ENCODE measurements around the gene BCL6.
A peak's percentile ranks its signal among the peaks of the same experiment; 100 is the strongest.

The BCL6 gene

DNA sequence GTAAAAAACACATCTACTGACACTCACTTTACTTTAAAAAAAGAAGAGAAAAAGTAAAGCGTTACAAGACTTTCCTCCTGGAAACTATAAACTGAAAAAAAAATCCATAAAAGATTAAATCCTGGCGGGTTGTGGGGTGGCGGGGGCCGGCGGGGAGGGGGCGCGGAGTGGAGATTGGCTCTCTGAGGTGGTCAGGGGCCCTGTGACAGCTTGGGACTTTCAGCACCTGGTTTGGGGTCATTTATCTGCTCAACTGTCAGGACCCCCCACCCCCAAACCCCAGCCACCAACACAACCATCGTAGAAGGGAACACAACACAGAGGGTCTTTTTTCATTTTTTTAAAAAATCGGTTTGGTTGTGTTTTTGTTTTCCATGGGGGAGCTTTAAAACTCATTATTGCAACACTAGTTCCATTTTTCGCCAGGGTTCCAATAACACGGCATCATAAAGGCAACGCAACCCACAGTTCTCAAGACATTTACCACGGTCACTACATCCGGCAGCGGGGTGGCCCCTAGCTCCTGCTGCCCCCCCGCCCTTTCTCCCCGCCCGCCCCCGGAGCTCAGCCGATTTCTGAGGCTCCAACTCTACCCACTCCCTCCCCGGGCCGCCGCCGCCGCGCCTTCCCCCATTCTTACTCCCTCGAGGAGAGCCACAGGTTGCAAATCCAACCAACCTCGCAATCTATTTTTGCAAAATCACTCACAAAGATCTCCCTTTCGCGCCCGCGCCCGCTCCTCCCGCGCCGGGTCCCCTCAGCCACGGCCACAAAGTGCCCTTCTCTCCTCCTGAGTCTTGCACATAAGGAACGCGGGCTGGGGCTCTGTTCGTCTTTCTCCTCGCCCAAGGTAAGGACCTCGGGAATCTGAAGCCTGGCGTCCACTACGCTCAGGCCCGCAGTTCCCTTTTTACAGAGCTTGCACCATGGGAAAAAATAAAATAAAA, 1.8 kb downstream of the BCL6 start:
- peaks cover 25% of the 10 kb centered on the region for H3K4me1 ChIP-seq (ENCODE audit: insufficient read depth, low read length)
- peak overlapping the region; percentile 86 for H3K4me3 ChIP-seq (ENCODE audit: low read length)

DNA sequence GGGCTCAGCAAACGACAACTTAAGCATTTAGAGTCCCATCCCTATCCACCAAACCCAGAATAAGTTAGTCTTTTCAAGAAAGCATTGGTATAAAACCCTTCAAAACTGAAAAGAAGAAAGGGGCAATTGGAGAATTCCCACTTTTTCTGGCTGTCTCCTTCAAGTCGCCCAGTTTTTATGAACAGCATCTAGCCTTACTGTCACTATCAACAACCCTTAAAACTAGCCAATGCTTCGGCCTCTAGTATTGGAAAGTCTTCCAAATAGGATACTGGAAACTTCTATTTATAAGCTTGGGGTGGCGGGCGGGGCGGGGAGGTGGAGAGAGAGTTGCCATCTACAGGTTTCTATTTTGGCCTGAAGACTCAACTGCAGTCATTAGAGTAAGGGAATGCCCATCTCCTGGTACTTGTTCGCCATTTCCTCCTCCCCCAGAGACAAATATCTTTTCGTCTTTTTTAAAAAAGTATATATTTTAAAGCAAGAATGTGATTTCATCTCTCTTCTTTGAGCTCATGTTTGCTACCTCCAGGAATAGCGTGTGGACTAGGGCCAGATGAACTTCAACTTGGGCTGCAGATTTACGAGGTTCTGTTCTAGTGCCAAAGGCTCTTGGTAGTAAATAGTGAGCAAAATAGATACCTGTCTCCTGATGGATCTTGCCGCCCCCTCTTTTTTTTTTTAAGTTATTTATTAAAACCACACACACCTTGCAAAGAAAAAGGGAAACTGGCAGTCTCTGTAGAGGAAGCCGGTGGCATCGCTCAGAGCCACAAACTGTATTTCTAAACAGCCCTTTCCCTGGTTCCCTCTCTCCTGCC, 2.7 kb downstream of the BCL6 start:
- Histone ChIP-seq H3K4me3 (ENCODE audit: low read length) (peak overlapping the region; percentile 17; the same call in 1 of the 2 replicates), H3K27ac (ENCODE audit: low read depth, low read length) (no peak overlapping the region), H3K36me3 (ENCODE audit: insufficient read depth, low read length) (no peaks in the 10 kb centered on the region), H3K4me1 (ENCODE audit: insufficient read depth, low read length) (peaks cover 18% of the 10 kb centered on the region), H3K27me3 (ENCODE audit: insufficient read depth, low read length) (peaks cover 26% of the 10 kb centered on the region), H3K9ac (ENCODE audit: low read depth, low read length) (no peak overlapping the region), H3K9me3 (ENCODE audit: insufficient read depth, low read depth, low read length) (no peaks in the 10 kb centered on the region)
- 68% methylated on average over 10 of the region's 13 CpGs for WGBS

More for the DNA sequence above, 1.8 kb downstream of the BCL6 start:
- H3K9ac ChIP-seq (ENCODE audit: low read depth, low read length), result peak overlapping the region; percentile 94
- 3% methylated on average over 41 of the region's 45 CpGs for WGBS
- H3K36me3 ChIP-seq (ENCODE audit: insufficient read depth, low read length), result no peaks in the 10 kb centered on the region
- no peaks in the 10 kb centered on the region for H3K9me3 ChIP-seq (ENCODE audit: insufficient read depth, low read depth, low read length)
- H3K27me3 ChIP-seq (ENCODE audit: insufficient read depth, low read length), result peaks cover 25% of the 10 kb centered on the region
- H3K27ac ChIP-seq (ENCODE audit: low read depth, low read length), result no peak overlapping the region

DNA sequence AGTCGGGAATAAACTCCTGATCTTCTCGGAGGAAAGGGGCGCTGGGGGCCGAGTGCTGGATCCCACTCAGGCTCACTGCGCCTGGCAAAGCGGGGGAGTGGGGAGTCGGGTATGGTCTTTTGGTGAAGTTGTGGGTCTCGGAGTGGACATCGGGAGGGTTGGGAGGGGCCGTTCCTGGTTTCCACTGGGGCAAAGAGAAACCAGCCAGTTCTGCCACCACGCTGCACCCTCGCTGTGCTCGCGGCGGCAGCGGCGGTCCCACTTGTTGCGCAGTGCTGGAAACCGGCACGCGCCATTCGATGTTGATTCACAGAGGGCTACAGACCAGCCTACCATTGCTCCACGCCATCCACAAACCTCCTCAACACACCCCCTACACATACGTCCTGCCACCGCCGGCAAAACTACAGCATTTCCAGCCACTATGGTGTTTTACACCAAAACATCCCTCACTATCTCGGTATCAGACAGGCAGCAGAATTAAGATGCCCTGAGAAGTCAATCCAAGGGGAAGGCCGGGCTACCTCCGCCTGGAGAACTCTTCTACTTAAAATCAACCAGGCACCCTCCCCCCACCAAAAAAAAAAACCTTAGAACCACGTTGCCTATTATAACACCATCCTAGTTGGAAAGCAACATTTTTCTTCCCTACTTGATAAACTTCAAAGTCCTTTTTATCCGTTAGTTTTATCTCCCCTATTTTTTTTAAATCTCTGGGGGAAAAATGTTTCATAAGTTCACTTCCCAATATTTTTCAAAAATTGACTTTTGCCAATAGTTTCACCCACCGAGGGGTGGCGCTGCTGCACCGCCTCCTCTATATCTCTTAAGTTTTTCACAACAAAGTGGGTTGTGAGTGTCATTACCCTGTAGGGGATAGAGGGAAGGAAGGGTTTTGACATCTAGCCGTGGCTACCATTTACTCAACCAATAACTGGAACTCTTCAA, 3.6 kb downstream of the BCL6 start:
- Histone ChIP-seq H3K27ac (ENCODE audit: low read depth, low read length) (no peak overlapping the region), H3K9me3 (ENCODE audit: insufficient read depth, low read depth, low read length) (no peaks in the 10 kb centered on the region), H3K4me1 (ENCODE audit: insufficient read depth, low read length) (peaks cover 16% of the 10 kb centered on the region; the same call in 1 of the 2 replicates), H3K27me3 (ENCODE audit: insufficient read depth, low read length) (peaks cover 35% of the 10 kb centered on the region), H3K36me3 (ENCODE audit: insufficient read depth, low read length) (no peaks in the 10 kb centered on the region), H3K4me3 (ENCODE audit: low read length) (peak overlapping the region; percentile 61), H3K9ac (ENCODE audit: low read depth, low read length) (peak overlapping the region; percentile 13; the same call in 1 of the 2 replicates)
- 1% methylated on average over 35 of the region's 35 CpGs for WGBS

DNA sequence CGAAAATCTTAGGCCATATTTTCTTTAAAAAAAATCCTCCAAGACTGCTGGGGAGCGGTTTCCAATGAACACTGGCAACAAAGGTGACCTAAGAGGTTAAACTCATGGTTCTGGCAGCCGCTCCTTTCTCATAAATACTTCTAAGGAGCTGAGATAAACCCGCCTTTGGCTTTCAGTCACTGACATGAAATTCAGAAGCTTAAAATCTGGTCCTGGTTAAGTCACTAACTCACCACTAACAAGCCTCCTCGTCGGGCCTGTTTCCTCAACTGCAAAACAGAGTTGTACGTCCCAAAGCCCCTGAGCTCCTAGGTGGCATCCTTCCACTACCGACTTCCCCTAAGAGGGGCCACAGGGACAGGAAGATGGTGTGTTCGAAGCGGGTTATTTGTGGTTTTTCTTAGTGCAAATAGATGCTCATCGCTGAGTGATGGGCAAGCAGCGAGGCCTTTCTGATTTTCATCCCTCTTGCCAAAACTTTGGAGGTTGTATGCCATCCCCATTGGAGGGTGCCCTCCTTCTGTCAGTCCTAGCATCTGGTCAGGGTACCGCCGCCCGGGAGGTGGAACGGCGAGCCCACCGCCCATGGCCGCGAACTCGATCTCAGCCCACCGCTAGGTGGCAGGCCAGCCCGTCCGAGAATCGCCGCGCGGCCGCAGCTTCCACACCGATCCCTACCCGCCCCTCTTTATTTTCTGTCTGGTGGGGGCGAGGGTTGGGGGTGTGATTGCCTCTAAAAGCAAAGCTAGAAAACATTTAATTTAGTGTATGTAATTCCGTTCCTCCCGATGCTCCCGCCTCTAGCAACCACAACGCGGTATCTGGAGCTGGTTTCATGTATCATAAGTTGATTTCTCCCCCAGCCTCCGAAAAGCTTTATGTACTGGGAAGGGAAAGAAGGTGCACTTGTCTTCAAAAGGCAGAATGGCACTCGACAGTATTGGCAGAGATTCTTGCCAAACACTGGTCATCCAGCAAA, 4.6 kb downstream of the BCL6 start:
- Histone ChIP-seq H3K9ac (ENCODE audit: low read depth, low read length) (peak overlapping the region; percentile 72), H3K4me1 (ENCODE audit: insufficient read depth, low read length) (peaks cover 25% of the 10 kb centered on the region), H3K27ac (ENCODE audit: low read depth, low read length) (no peak overlapping the region; the same call in 1 of the 2 replicates), H3K27me3 (ENCODE audit: insufficient read depth, low read length) (peaks cover 44% of the 10 kb centered on the region), H3K9me3 (ENCODE audit: insufficient read depth, low read depth, low read length) (no peaks in the 10 kb centered on the region), H3K4me3 (ENCODE audit: low read length) (peak overlapping the region; percentile 61), H3K36me3 (ENCODE audit: insufficient read depth, low read length) (no peaks in the 10 kb centered on the region)
- WGBS, result 7% methylated on average over 31 of the region's 39 CpGs

DNA sequence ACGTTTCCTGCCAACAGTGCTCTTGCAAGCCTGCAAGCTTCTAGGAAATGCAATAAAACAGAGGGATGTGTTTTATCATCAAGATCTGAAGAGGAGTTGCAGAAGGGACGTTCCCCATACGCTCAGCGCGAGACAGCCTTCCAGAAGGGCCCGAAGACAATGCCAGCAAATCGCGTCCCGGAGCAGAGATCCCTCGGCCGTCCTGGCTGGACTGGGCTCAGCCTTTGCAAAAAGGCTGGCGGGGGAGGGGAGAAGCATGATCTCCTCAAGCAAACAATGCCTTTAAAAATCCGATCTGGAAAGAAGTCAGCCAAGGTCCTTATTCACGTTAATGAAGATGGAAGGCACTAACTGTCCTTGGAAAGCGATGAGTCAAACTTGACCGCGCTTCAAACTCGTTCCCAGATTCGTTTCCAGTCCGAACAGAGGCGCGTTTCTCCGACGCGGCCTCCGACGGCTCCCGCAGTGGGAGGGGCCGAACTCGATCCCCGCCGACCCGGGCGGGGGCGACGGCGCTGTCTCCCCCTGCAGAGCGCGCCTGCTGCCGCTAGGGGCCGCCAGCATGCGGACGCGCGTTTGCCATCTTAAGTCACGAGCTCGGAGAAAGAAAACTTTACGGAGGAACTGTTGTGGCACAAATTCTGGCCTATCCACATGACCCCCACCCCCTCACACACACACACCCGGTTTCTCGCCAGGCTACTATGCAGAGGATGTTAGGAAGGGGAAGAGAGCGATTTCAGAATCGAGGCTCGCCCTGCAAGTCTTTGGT, 5.5 kb downstream of the BCL6 start:
- Histone ChIP-seq H3K9me3 (ENCODE audit: insufficient read depth, low read depth, low read length) (no peaks in the 10 kb centered on the region), H3K27me3 (ENCODE audit: insufficient read depth, low read length) (peaks cover 44% of the 10 kb centered on the region), H3K36me3 (ENCODE audit: insufficient read depth, low read length) (no peaks in the 10 kb centered on the region), H3K9ac (ENCODE audit: low read depth, low read length) (peak overlapping the region; percentile 72), H3K4me1 (ENCODE audit: insufficient read depth, low read length) (peaks cover 26% of the 10 kb centered on the region), H3K27ac (ENCODE audit: low read depth, low read length) (peak overlapping the region; percentile 57; the same call in 1 of the 2 replicates), H3K4me3 (ENCODE audit: low read length) (peak overlapping the region; percentile 61)
- 2% methylated on average over 51 of the region's 53 CpGs for WGBS

DNA sequence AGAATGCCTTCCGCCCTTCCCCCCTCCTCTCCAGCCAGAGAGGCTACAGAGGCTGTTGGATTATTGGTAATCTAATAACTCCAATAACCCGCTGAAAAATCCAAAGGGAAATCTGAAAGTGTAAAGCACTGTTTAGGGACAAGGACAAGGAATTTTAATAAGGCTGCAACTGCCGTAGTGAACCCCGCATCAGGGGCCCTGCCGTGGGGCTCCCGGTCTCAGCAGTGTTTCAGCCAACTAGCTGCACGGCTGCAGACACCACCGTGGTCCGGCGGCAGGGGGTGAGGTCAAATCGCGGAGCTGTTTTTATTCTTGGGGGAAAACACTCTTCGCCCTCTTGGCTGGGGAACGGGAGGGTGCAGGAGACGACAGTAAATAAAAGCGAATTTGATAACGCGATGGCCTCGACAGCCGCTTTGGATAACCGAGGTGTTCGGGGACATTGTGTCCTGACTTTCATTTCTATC, 6.1 kb downstream of the BCL6 start:
- Histone ChIP-seq H3K4me1 (ENCODE audit: insufficient read depth, low read length) (peaks cover 26% of the 10 kb centered on the region), H3K9ac (ENCODE audit: low read depth, low read length) (peak overlapping the region; percentile 72), H3K27me3 (ENCODE audit: insufficient read depth, low read length) (peaks cover 44% of the 10 kb centered on the region), H3K9me3 (ENCODE audit: insufficient read depth, low read depth, low read length) (no peaks in the 10 kb centered on the region), H3K4me3 (ENCODE audit: low read length) (peak overlapping the region; percentile 61), H3K36me3 (ENCODE audit: insufficient read depth, low read length) (no peaks in the 10 kb centered on the region), H3K27ac (ENCODE audit: low read depth, low read length) (peak overlapping the region; percentile 57; the same call in 1 of the 2 replicates)
- 1% methylated on average over 21 of the region's 22 CpGs for WGBS

DNA sequence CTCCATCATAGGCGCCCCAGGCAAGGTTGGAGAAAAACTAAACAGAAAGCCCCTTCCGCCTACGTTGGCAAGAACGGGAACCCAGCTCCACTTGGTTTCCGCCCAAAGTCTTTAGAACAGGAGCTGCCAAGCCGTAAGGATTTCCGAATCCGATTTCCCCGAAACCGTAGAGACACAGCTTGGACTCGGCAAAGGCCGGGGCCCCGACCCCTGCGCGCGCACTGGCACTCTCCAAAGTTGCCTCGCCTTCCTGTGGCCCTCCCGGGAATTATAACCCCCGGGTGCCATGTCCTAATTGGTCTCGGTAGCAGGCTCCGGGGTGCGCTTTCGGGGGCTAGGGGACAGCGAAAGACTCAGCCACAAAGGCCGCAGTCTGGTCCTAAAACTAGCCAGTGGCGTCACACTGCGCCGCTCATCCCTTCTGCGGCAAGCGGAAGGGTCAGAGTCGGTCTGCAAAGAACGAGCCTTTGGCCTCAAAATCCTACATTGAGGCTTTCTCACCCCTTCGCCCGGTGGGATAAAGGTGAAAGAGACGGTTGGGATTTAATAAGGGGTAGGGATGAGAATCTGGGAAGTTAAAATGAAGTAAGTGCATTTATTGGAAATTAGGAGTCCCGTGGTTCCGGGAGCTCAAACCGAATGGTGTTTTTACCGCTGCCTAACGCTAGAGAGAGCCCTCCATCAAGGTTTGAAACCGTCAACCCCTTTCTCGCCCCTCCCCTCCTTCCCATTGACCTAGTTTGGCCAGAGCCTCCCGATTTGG, 6.8 kb downstream of the BCL6 start:
- no peaks in the 10 kb centered on the region for H3K9me3 ChIP-seq (ENCODE audit: insufficient read depth, low read depth, low read length)
- H3K36me3 ChIP-seq (ENCODE audit: insufficient read depth, low read length), result peaks cover 3% of the 10 kb centered on the region; the same call in 1 of the 2 replicates
- under 1% methylated on average over 43 of the region's 43 CpGs for WGBS
- H3K4me1 ChIP-seq (ENCODE audit: insufficient read depth, low read length), result peaks cover 26% of the 10 kb centered on the region
- peak overlapping the region; percentile 61 for H3K4me3 ChIP-seq (ENCODE audit: low read length)
- peak overlapping the region; percentile 74; the same call in 1 of the 2 replicates for H3K27ac ChIP-seq (ENCODE audit: low read depth, low read length)
- peaks cover 44% of the 10 kb centered on the region for H3K27me3 ChIP-seq (ENCODE audit: insufficient read depth, low read length)
- peak overlapping the region; percentile 60 for H3K9ac ChIP-seq (ENCODE audit: low read depth, low read length)

DNA sequence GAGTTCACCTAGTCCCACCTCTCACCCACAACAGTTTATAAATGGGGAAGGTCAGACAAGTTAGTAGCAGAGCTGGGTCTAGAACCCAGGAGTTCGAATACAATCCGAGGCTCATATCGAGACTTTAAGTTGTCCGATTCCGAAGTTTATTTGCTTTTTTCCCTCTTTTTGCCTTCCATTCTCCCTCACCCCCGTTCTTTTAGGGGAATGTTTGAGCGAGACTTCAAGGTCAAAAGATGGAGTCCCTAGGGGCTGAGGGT, 7.3 kb downstream of the BCL6 start:
- Histone ChIP-seq H3K9ac (ENCODE audit: low read depth, low read length) (peak overlapping the region; percentile 60), H3K4me1 (ENCODE audit: insufficient read depth, low read length) (peaks cover 26% of the 10 kb centered on the region), H3K4me3 (ENCODE audit: low read length) (peak overlapping the region; percentile 61), H3K36me3 (ENCODE audit: insufficient read depth, low read length) (peaks cover 8% of the 10 kb centered on the region; the same call in 1 of the 2 replicates), H3K27me3 (ENCODE audit: insufficient read depth, low read length) (peaks cover 44% of the 10 kb centered on the region), H3K27ac (ENCODE audit: low read depth, low read length) (peak overlapping the region; percentile 74; the same call in 1 of the 2 replicates), H3K9me3 (ENCODE audit: insufficient read depth, low read depth, low read length) (no peaks in the 10 kb centered on the region)
- 3% methylated on average over 7 of the region's 7 CpGs for WGBS

All from HUES64 (cell line).